GM23338 (cell line): Measurements from ENCODE around the gene CDIPT. TPM values are rescaled to one million over a fixed set of nuclear protein-coding genes. Genes with fewer than 3 reads are reported as not detected.

Experiments used
- ATAC-seq: fragments of 200-7000 bp; cut with Tn5 transposase; 3 replicates; pipeline ENCODE4 v1.9.1; 2020
- DNase-seq: peaks from one replicate; pipeline ENCODE4 v3.0.0-alpha.2; 2015; ENCODE audit warnings: low spot score
- H2AFZ ChIP-seq: fragments of 200-600 bp; sonication (generic); 2 replicates; pipeline ENCODE4 v1.8.0; 2016; ENCODE audit warnings: antibody characterized with exemption, mild to moderate bottlenecking, moderate library complexity
- H3F3A ChIP-seq: fragments of 200-600 bp; sonication (generic); replicated peaks from 2 replicates; pipeline ENCODE4 v1.8.0; 2017; ENCODE audit warnings: antibody characterized with exemption, mixed run types, low read depth
- H3K27ac ChIP-seq: fragments of 200-600 bp; sonication (generic); 2 replicates; pipeline ENCODE4 v1.6.1; 2016; ENCODE audit warnings: low read depth
- H3K27me3 ChIP-seq: fragments of 200-600 bp; sonication (generic); 2 replicates; pipeline ENCODE4 v1.8.0; 2016; ENCODE audit warnings: mild to moderate bottlenecking, mixed run types, moderate library complexity; ENCODE audit not compliant: insufficient read depth
- H3K36me3 ChIP-seq: fragments of 200-600 bp; sonication (generic); 2 replicates; pipeline ENCODE4 v1.8.0; 2016; ENCODE audit warnings: mild to moderate bottlenecking; ENCODE audit not compliant: insufficient read depth
- H3K4me1 ChIP-seq: fragments of 200-600 bp; sonication (generic); 2 replicates; pipeline ENCODE4 v1.8.0; 2016; ENCODE audit warnings: mild to moderate bottlenecking, moderate library complexity; ENCODE audit not compliant: insufficient read depth
- H3K4me2 ChIP-seq: fragments of 200-600 bp; sonication (generic); 2 replicates; pipeline ENCODE4 v1.7.1; 2017; ENCODE audit warnings: mixed run types
- H3K4me3 ChIP-seq: fragments of 200-600 bp; sonication (generic); 2 replicates; pipeline ENCODE4 v1.6.1; 2016; ENCODE audit warnings: mixed run types
- H3K79me2 ChIP-seq: fragments of 200-600 bp; sonication (generic); replicated peaks from 2 replicates; pipeline ENCODE4 v1.8.0; 2017; ENCODE audit warnings: mild to moderate bottlenecking; ENCODE audit not compliant: insufficient read depth
- H3K9me2 ChIP-seq: fragments of 200-600 bp; sonication (generic); 2 replicates; pipeline ENCODE4 v1.8.0; 2017; ENCODE audit not compliant: insufficient read depth
- H4K20me1 ChIP-seq: fragments of 200-600 bp; sonication (generic); replicated peaks from 2 replicates; pipeline ENCODE4 v1.8.0; 2017; ENCODE audit warnings: mild to moderate bottlenecking; ENCODE audit not compliant: insufficient read depth
- H3K27ac Mint-ChIP-seq: 2 replicates; pipeline ENCODE4 v1.8.0; 2020; ENCODE audit warnings: inconsistent platforms, mild to moderate bottlenecking, moderate library complexity, mixed read lengths
- H3K27me3 Mint-ChIP-seq: 3 replicates; pipeline ENCODE4 v1.8.0; 2022; ENCODE audit warnings: low read depth, mild to moderate bottlenecking, moderate library complexity, mixed read lengths, inconsistent platforms; ENCODE audit not compliant: insufficient read depth, poor library complexity
- H3K36me3 Mint-ChIP-seq: 3 replicates; pipeline ENCODE4 v1.8.0; 2021; ENCODE audit warnings: low read depth, mild to moderate bottlenecking, inconsistent platforms, moderate library complexity, mixed read lengths
- H3K4me1 Mint-ChIP-seq: 3 replicates; pipeline ENCODE4 v1.8.0; 2020; ENCODE audit warnings: mild to moderate bottlenecking, inconsistent platforms, mixed read lengths
- H3K4me3 Mint-ChIP-seq: 3 replicates; pipeline ENCODE4 v1.8.0; 2021; ENCODE audit warnings: moderate library complexity, mild to moderate bottlenecking, inconsistent platforms, mixed read lengths
- H3K9me3 Mint-ChIP-seq: 3 replicates; pipeline ENCODE4 v1.8.0; 2020; ENCODE audit warnings: moderate library complexity, mild to moderate bottlenecking, inconsistent platforms, mixed read lengths
- CREB1 ChIP-seq: fragments of 250-450 bp; sonication (Bioruptor Pico); IDR thresholded peaks from 2 replicates; pipeline ENCODE4 v1.5.0; 2020; ENCODE audit warnings: low read depth, mild to moderate bottlenecking, moderate library complexity
- EZH2 ChIP-seq: fragments of 200-600 bp; sonication (generic); IDR thresholded peaks from one replicate; pipeline ENCODE4 v1.8.0; 2017; ENCODE audit warnings: antibody characterized with exemption, mild to moderate bottlenecking, low read depth; ENCODE audit not compliant: unreplicated experiment
- JUNB ChIP-seq: IDR thresholded peaks from one replicate; pipeline ENCODE4 v1.6.1; 2016; ENCODE audit warnings: antibody characterized with exemption; ENCODE audit not compliant: unreplicated experiment
- POLR2AphosphoS5 ChIP-seq: IDR thresholded peaks from 2 replicates; pipeline ENCODE4 v1.6.1; 2016; ENCODE audit warnings: antibody characterized with exemption, low read depth
- ZNF114 ChIP-seq: fragments of 250-450 bp; sonication (Bioruptor Pico); IDR thresholded peaks from 2 replicates; pipeline ENCODE4 v1.5.0; 2020; ENCODE audit warnings: mild to moderate bottlenecking, moderate library complexity
- ZNF331 ChIP-seq: fragments of 250-450 bp; sonication (Bioruptor Pico); IDR thresholded peaks from 2 replicates; pipeline ENCODE4 v1.5.0; 2020; ENCODE audit warnings: low read depth, mild to moderate bottlenecking, moderate library complexity
- polyA plus RNA-seq: library from polyadenylated mRNA; unstranded; fragments of >200 nt; fragmentation: Nextera tagmentation; extraction: Ambion mirVana; gene quantifications from 2 replicates; pipeline ENCODE4 v1.2.1, GENCODE V29; 2016
- total RNA-seq: library from RNA; depleted of rRNA; stranded (reverse); fragments of >200 nt; shearing (Covaris generic); gene quantifications from 2 replicates; pipeline ENCODE4 v1.2.3, GENCODE V29; 2014
- TF ChIP-seq, protein P1 (sequence below): fragments of 250-450 bp; sonication (Bioruptor Pico); IDR thresholded peaks from 2 replicates; pipeline ENCODE4 v1.5.0; 2020; ENCODE audit warnings: mild to moderate bottlenecking, moderate library complexity
- TF ChIP-seq, protein P2 (sequence below), 2 experiments: fragments of 200-600 bp in 1 of 2; sonication (generic) in 1 of 2; conservative IDR thresholded peaks; 2 replicates each; pipeline versions ENCODE4 v1.5.1 to v1.6.1; 2016 to 2017; ENCODE audit warnings: antibody characterized with exemption in 2 of 2, low read depth in 2 of 2, mild to moderate bottlenecking in 2 of 2, moderate library complexity in 1 of 2

CDIPT gene
- total and polyA plus RNA-seq, 2 experiments from 2014 or later = 36.2 to 78.1 TPM

DNA sequence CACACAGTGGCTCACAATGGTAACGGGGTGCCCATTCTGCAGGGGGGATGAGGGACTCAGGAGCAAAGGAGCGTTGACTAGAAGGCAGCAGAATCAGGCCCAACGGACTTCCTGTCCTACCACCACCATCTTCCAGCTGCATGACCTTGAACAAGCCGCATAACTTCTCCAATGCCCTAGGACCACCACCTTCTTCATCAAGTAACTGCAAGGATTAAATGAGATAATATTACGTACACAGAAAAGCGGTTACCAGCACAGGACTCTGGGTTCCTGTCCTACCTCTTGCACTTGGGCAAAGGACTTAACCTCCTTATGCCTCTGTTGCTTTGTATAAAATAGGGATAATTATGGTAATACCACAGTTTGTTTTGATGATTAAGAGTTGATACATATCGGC, 41.9 kb upstream of the CDIPT start (continued):
- TF ChIP-seq, protein P1, sequence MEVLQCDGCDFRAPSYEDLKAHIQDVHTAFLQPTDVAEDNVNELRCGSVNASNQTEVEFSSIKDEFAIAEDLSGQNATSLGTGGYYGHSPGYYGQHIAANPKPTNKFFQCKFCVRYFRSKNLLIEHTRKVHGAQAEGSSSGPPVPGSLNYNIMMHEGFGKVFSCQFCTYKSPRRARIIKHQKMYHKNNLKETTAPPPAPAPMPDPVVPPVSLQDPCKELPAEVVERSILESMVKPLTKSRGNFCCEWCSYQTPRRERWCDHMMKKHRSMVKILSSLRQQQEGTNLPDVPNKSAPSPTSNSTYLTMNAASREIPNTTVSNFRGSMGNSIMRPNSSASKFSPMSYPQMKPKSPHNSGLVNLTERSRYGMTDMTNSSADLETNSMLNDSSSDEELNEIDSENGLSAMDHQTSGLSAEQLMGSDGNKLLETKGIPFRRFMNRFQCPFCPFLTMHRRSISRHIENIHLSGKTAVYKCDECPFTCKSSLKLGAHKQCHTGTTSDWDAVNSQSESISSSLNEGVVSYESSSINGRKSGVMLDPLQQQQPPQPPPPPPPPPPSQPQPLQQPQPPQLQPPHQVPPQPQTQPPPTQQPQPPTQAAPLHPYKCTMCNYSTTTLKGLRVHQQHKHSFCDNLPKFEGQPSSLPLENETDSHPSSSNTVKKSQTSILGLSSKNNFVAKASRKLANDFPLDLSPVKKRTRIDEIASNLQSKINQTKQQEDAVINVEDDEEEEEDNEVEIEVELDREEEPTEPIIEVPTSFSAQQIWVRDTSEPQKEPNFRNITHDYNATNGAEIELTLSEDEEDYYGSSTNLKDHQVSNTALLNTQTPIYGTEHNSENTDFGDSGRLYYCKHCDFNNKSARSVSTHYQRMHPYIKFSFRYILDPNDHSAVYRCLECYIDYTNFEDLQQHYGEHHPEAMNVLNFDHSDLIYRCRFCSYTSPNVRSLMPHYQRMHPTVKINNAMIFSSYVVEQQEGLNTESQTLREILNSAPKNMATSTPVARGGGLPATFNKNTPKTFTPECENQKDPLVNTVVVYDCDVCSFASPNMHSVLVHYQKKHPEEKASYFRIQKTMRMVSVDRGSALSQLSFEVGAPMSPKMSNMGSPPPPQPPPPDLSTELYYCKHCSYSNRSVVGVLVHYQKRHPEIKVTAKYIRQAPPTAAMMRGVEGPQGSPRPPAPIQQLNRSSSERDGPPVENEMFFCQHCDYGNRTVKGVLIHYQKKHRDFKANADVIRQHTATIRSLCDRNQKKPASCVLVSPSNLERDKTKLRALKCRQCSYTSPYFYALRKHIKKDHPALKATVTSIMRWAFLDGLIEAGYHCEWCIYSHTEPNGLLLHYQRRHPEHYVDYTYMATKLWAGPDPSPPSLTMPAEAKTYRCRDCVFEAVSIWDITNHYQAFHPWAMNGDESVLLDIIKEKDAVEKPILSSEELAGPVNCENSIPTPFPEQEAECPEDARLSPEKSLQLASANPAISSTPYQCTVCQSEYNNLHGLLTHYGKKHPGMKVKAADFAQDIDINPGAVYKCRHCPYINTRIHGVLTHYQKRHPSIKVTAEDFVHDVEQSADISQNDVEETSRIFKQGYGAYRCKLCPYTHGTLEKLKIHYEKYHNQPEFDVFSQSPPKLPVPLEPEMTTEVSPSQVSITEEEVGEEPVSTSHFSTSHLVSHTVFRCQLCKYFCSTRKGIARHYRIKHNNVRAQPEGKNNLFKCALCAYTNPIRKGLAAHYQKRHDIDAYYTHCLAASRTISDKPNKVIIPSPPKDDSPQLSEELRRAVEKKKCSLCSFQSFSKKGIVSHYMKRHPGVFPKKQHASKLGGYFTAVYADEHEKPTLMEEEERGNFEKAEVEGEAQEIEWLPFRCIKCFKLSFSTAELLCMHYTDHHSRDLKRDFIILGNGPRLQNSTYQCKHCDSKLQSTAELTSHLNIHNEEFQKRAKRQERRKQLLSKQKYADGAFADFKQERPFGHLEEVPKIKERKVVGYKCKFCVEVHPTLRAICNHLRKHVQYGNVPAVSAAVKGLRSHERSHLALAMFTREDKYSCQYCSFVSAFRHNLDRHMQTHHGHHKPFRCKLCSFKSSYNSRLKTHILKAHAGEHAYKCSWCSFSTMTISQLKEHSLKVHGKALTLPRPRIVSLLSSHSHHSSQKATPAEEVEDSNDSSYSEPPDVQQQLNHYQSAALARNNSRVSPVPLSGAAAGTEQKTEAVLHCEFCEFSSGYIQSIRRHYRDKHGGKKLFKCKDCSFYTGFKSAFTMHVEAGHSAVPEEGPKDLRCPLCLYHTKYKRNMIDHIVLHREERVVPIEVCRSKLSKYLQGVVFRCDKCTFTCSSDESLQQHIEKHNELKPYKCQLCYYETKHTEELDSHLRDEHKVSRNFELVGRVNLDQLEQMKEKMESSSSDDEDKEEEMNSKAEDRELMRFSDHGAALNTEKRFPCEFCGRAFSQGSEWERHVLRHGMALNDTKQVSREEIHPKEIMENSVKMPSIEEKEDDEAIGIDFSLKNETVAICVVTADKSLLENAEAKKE (CRISPR knock-in tag) = no peak
- TF ChIP-seq CREB1 (CRISPR knock-in tag) (no peak), ZNF331 (CRISPR knock-in tag) (no peak)
- TF ChIP-seq, protein P2, sequence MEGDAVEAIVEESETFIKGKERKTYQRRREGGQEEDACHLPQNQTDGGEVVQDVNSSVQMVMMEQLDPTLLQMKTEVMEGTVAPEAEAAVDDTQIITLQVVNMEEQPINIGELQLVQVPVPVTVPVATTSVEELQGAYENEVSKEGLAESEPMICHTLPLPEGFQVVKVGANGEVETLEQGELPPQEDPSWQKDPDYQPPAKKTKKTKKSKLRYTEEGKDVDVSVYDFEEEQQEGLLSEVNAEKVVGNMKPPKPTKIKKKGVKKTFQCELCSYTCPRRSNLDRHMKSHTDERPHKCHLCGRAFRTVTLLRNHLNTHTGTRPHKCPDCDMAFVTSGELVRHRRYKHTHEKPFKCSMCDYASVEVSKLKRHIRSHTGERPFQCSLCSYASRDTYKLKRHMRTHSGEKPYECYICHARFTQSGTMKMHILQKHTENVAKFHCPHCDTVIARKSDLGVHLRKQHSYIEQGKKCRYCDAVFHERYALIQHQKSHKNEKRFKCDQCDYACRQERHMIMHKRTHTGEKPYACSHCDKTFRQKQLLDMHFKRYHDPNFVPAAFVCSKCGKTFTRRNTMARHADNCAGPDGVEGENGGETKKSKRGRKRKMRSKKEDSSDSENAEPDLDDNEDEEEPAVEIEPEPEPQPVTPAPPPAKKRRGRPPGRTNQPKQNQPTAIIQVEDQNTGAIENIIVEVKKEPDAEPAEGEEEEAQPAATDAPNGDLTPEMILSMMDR (conservative IDR thresholded peaks at IDR 0.05; ENCODE audit: low read depth in 2 of 2) = no peak

DNA sequence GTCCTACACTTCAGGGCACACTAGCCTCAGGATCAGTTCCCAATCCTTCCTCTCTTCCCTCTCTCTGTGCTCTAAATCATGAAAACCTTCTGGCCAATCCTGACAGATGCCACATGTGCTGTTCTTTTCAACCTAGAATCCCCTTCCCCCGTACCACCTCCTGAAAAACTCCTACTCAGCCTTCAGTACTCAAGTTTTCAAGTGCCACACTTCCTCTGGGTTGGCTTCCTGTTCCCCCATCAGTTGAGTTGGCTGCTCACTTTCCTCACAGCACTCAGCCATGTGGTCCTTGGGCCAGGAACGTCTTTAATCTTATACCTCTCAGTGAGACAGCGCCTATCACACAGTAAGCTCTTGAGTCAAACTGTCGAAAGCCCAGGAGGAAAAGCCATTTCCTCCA, 40.6 kb upstream of the CDIPT start:
- Mint-ChIP-seq H3K4me3 (peak overlapping the region; percentile 9; the same call in 1 of the 3 replicates), H3K9me3 (no peaks in the 10 kb centered on the region), H3K4me1 (peaks cover 21% of the 10 kb centered on the region), H3K27me3 (peaks cover 17% of the 10 kb centered on the region), H3K27ac (no peak overlapping the region; the same call in 1 of the 2 replicates), H3K36me3 (peaks cover 15% of the 10 kb centered on the region)
- no peak for ATAC-seq
- no peaks in the 10 kb centered on the region for H3K36me3 ChIP-seq
- DNase-seq = no peak
- no peaks in the 10 kb centered on the region for H3K27me3 ChIP-seq
- H3F3A ChIP-seq = 0 out of 2 replicates have a peak, but pooled peaks cover 6% of the 10 kb centered on the region
- peaks cover 10% of the 10 kb centered on the region for H3K4me1 ChIP-seq
- H3K27ac ChIP-seq = no peak overlapping the region
- no peak overlapping the region for H3K4me3 ChIP-seq
- peaks cover 14% of the 10 kb centered on the region; the same call in 1 of the 2 replicates for H3K79me2 ChIP-seq
- peaks cover 6% of the 10 kb centered on the region; the same call in 1 of the 2 replicates for H4K20me1 ChIP-seq
- H3K4me2 ChIP-seq = no peak overlapping the region
- H3K9me2 ChIP-seq = no peaks in the 10 kb centered on the region
- no peak overlapping the region for H2AFZ ChIP-seq
- TF ChIP-seq ZNF114 (CRISPR knock-in tag) (no peak), JUNB (no peak), EZH2 (no peak), POLR2AphosphoS5 (no peak), ZNF331 (CRISPR knock-in tag) (no peak)
- TF ChIP-seq, protein P2 (conservative IDR thresholded peaks at IDR 0.05; ENCODE audit: low read depth in 2 of 2) = no peak
